ENCODE results near the gene AIG1.

AIG1 gene

DNA sequence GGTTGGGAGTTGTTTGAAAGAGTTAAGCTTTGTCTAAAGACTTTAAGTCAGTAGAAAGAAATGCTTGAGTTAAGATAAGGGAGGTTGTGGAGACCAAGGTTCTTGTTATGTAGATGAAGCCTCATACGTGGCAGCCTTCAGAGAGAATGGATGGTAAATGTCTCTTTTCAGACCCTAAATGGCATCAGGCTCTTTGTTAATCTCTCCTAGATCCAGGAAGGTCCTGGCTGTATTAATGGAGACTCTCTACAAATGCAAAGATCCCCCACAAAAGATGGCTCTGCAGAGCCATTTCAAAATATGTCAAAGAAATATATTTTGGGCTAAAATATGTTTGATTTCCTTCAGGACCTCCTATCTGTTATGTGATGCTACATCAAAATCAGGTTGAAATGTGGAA, 228.2 kb downstream of the AIG1 start:
- no peak for TF ChIP-seq CTCF (IDR thresholded peaks at IDR 0.05; ENCODE audit: low read depth, low read length)
- H3K4me3 ChIP-seq (ENCODE audit: low read depth, low read length): no peak overlapping the region

- TF ChIP-seq CTCF (IDR thresholded peaks at IDR 0.05; ENCODE audit: low read depth, low read length): no peak
Measured at GRCh38 chr6:143290206-143290605, 229.5 kb downstream of the AIG1 start.

DNA sequence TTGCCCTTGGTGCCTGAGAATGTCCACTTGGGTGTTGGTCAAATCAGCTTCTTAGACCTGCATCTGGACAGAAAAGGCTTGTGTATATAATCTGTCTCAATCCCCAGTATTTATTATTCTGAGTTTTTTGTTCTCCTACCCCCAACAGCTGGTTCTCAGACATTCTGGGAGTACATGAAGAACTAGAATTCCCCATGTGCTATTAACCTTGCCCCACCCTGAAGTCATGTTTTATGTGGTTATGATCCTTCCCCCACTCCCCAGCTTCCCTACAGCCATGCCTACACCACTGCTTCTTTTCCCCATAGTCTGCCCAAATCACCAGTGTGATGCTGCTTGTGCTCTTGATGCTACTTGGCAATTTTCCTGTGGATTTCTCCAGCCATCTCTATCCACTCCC, 232.8 kb downstream of the AIG1 start:
- TF ChIP-seq CTCF (IDR thresholded peaks at IDR 0.05; ENCODE audit: low read depth, low read length): no peak
- no peak overlapping the region for H3K4me3 ChIP-seq (ENCODE audit: low read depth, low read length)

More at GRCh38 chr6:143290206-143290605, 229.5 kb downstream of the AIG1 start:
- H3K4me3 ChIP-seq (ENCODE audit: low read depth, low read length): no peak overlapping the region

DNA sequence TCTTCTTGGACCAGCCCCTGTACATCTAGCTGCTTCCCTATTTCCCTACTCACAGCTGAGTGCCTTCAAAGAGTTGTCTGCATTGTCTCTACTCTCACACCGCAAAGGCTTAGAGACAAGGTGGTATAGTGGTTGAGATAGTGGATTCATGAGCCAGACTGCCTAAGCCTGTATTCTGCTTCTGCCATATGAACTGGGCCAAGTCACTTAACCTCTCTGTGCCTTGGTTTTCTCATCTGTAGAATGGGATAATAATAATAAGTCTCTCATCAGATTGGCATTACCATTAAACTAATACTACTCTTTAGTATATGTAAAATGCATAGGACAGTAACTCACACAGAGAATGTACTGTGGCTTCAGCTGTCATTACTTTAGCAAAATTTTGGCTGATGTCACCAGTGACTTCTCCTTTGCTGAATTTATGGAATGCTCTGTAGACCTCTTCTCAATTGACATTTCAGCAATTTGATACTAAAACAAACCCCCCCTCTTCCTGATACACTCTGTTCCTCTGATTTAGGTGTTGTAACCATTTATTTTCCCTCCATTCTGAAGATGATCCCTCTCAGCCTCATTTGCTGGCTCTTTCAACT, 233.7 kb downstream of the AIG1 start:
- no peak overlapping the region for H3K4me3 ChIP-seq (ENCODE audit: low read depth, low read length)
- TF ChIP-seq CTCF (IDR thresholded peaks at IDR 0.05; ENCODE audit: low read depth, low read length): no peak

- H3K4me3 ChIP-seq (ENCODE audit: low read depth, low read length): no peak overlapping the region
- no peak for TF ChIP-seq CTCF (IDR thresholded peaks at IDR 0.05; ENCODE audit: low read depth, low read length)
Measured at GRCh38 chr6:143295932-143296331, 235.2 kb downstream of the AIG1 start.

DNA sequence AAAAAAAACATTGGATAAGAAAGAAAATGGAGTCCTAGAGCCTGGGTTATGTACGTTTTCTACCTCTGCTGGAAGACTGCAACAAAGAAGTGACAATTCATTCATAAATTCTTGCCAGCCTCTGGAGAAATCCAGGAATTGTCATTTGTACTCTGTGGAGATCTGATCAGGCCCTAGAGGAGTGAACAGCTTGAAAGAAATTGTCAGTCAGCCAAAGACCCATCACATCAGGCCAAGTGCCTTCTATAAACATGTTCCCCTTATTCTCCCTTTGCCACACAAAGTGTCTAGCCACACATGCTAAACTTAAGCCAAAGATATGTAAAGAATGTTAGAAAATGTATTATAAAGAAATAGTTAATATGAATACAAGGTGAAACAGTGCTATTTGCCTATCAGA, 237.4 kb downstream of the AIG1 start:
- H3K4me3 ChIP-seq (ENCODE audit: low read depth, low read length): no peak overlapping the region
- no peak for TF ChIP-seq CTCF (IDR thresholded peaks at IDR 0.05; ENCODE audit: low read depth, low read length)

- no peak for TF ChIP-seq CTCF (IDR thresholded peaks at IDR 0.05; ENCODE audit: low read depth, low read length)
- H3K4me3 ChIP-seq (ENCODE audit: low read depth, low read length): no peak overlapping the region
Measured at GRCh38 chr6:143299253-143300166, 238.8 kb downstream of the AIG1 start.
